Lung (tissue), 12 donors: Measurements from ENCODE around the gene SLC5A12. TPM values are rescaled to one million over a fixed set of nuclear protein-coding genes. Genes with fewer than 3 reads are reported as not detected.
A peak's percentile ranks its signal among the peaks of the same experiment; 100 is the strongest.

ENCODE experiments used
- ATAC-seq: fragments of 200-7000 bp; cut with Tn5 transposase; one replicate; pipeline ENCODE4 v1.9.1; 2020; ENCODE audit warnings: moderate number of reproducible peaks; ENCODE audit not compliant: insufficient read depth, low FRiP score
- DNase-seq, 3 donors: peaks; one replicate each; pipeline ENCODE4 v3.0.0-alpha.2; 2013 to 2017
- H3K27ac ChIP-seq, 2 donors: one replicate each; pipeline ENCODE4 v1.5.1; 2013; ENCODE audit warnings: mild to moderate bottlenecking in 2 of 2, moderate library complexity in 2 of 2, control low read depth in 1 of 2, inconsistent platforms in 1 of 2, low read depth in 1 of 2, low read length in 1 of 2
- H3K27me3 ChIP-seq, 3 donors: one replicate each; pipeline ENCODE4 v1.5.1; 2013; ENCODE audit warnings: low read length in 2 of 3; ENCODE audit not compliant: control insufficient read depth in 3 of 3, insufficient read depth in 3 of 3
- H3K36me3 ChIP-seq, 4 donors: one replicate each; pipeline ENCODE4 v1.5.1; 2013; ENCODE audit warnings: low read length in 4 of 4, mild to moderate bottlenecking in 1 of 4, moderate library complexity in 1 of 4; ENCODE audit not compliant: control insufficient read depth in 4 of 4, insufficient read depth in 4 of 4
- H3K4me1 ChIP-seq, 5 donors: one replicate each; pipeline ENCODE4 v1.5.1; 2013; ENCODE audit warnings: low read length in 5 of 5, mild to moderate bottlenecking in 2 of 5, moderate library complexity in 1 of 5; ENCODE audit not compliant: control insufficient read depth in 5 of 5, insufficient read depth in 5 of 5
- H3K4me3 ChIP-seq: one replicate; pipeline ENCODE4 v1.5.1; 2013; ENCODE audit warnings: mild to moderate bottlenecking, control low read depth, moderate library complexity
- H3K9ac ChIP-seq, 2 donors: one replicate each; pipeline ENCODE4 v1.5.1; 2013; ENCODE audit warnings: low read length in 2 of 2, control low read depth in 1 of 2; ENCODE audit not compliant: insufficient read depth in 1 of 2
- H3K9me3 ChIP-seq, 4 donors: one replicate each; pipeline ENCODE4 v1.5.1; 2013; ENCODE audit warnings: low read length in 3 of 4, mild to moderate bottlenecking in 1 of 4, moderate library complexity in 1 of 4; ENCODE audit not compliant: control insufficient read depth in 4 of 4, insufficient read depth in 3 of 4
- WGBS, 2 donors: extraction: QIAGEN DNeasy Blood & Tissue Kit; methylation state at CpG; one replicate each; pipeline ENCODE4 v1.1.7; 2013; 5-methylcytosine and 5-hydroxymethylcytosine counted together
- polyA plus RNA-seq, 2 donors: library from polyadenylated mRNA; stranded (reverse); fragments of 200-250 nt; gene quantifications; one replicate each; pipeline ENCODE4 v1.2.1, GENCODE V29; 2013
- total RNA-seq, 2 donors: library from RNA; depleted of rRNA in 1 of 2; stranded (reverse); fragments of >200 nt in 1 of 2; gene quantifications; one replicate each; pipeline ENCODE4 v1.2.1, GENCODE V29; 2014 to 2021
- TF ChIP-seq, protein P1 (sequence below): IDR thresholded peaks from 2 replicates; pipeline ENCODE4 v1.5.1; 2012; ENCODE audit warnings: mild to moderate bottlenecking; ENCODE audit errors: control extremely low read depth, extremely low read depth
- donor health status: control.
- donor health status: control.
- donor health status: Bipolar disorder and iron deficiency.
- donor health status: healthy.
- donor health status: DM: yes; HTN: yes; CAD: no.

The SLC5A12 gene
- total and polyA plus RNA-seq, 4 donors = 0.06 TPM; not detected in 3

DNA sequence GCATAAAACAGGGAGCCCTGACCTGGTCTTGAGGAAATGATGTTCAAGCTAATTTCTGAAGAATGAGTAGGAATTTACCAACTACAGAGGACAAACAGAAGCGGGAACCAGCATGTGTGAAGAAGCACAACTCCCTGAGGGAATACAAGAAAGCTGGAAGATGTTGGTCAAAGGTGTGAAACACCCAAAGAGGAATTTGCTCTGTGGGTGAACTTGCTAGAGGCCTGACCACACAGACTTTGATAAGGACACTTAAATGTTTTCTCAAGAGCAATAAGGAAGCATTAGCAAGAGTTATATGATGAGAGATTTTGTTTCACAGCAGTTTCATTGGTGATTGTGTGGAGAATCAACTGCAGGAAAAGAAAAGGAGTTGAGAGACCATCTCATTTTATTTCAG, 17.6 kb downstream of the SLC5A12 start:
- WGBS, 2 donors = 61 to 79% methylated on average over 1 of the region's 1 CpG

DNA sequence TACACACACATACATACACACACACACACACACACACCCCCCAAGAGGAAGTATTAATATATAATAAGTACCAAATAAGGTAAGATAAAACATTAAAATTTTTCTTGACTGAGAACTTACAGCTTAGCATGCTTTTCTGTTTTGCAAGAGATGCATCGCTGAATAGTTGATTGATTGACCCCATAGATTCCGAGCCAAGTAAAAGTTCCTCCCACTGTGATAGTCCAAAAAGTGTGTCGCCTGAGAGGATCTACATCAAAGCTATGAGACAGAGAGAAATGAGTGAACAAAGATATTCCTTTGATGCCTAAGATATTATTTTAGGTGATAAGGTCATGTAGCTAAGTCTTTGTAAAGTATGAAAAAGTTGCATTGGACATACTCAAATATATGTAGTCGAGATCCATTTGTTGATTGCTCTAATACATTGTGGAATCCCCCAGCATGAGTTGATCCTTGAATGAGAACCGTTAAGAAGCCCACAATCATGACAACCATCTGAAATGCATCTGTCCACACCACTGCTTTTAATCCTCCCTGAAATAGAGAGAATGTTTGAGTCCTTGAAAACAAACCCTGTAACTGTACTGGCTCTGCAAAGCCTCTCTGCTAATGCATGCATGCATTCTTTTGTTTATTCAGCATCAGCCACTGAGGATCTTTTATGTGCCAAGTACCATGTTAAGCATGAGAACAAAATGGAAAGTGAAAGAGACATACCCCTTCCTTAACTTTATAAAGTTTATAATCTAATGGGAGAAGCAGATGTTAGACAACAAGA, 18.3 kb downstream of the SLC5A12 start:
- ATAC-seq (no peak), DNase-seq (peak; percentile 53 to 92 (median 90))

More for the DNA sequence above, 17.6 kb downstream of the SLC5A12 start:
- DNase-seq (no peak), ATAC-seq (peak; percentile 34)
- H3K27ac ChIP-seq = no peak overlapping the region
- H3K4me3 ChIP-seq = no peak overlapping the region
- no peaks in the 10 kb centered on the region for H3K9me3 ChIP-seq
- TF ChIP-seq, protein P1, sequence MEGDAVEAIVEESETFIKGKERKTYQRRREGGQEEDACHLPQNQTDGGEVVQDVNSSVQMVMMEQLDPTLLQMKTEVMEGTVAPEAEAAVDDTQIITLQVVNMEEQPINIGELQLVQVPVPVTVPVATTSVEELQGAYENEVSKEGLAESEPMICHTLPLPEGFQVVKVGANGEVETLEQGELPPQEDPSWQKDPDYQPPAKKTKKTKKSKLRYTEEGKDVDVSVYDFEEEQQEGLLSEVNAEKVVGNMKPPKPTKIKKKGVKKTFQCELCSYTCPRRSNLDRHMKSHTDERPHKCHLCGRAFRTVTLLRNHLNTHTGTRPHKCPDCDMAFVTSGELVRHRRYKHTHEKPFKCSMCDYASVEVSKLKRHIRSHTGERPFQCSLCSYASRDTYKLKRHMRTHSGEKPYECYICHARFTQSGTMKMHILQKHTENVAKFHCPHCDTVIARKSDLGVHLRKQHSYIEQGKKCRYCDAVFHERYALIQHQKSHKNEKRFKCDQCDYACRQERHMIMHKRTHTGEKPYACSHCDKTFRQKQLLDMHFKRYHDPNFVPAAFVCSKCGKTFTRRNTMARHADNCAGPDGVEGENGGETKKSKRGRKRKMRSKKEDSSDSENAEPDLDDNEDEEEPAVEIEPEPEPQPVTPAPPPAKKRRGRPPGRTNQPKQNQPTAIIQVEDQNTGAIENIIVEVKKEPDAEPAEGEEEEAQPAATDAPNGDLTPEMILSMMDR = no peak
- peaks cover 0 to 32% (median 6%) of the 10 kb centered on the region in 5 donors for H3K4me1 ChIP-seq
- no peaks in the 10 kb centered on the region for H3K36me3 ChIP-seq
- no peak overlapping the region for H3K9ac ChIP-seq
- no peaks in the 10 kb centered on the region for H3K27me3 ChIP-seq

DNA sequence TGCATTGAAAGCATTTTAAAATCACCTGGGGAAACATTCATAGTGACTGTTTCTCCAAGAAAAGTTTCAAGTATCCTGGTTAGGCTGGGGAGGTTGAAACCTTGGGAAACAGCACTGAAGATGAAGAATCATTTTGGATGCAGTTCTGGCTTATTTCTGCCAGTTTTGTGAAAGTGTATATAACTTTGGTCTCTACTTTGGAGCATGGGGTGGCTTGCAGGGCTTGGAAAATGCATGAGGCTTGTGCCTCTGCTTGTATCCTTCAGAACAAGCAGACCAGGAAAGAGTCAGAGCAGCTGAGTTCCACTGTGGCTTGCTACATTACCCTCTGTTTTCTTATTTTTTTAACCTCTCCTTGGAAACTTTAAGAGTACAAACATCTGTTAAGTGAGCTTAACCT, 19.5 kb downstream of the SLC5A12 start:
- H3K9ac ChIP-seq = no peak overlapping the region
- H3K36me3 ChIP-seq = no peaks in the 10 kb centered on the region
- H3K9me3 ChIP-seq = no peaks in the 10 kb centered on the region
- no peak for ATAC-seq
- H3K4me1 ChIP-seq = peaks cover 0 to 27% (median 6%) of the 10 kb centered on the region in 5 donors
- DNase-seq = peak in 2 of 3 donors; percentile 50 to 52
- H3K27me3 ChIP-seq = no peaks in the 10 kb centered on the region
- TF ChIP-seq, protein P1 = no peak
- no peak overlapping the region for H3K4me3 ChIP-seq
- H3K27ac ChIP-seq = no peak overlapping the region

More for the DNA sequence above, 18.3 kb downstream of the SLC5A12 start:
- Histone ChIP-seq H3K27ac (no peak overlapping the region), H3K27me3 (no peaks in the 10 kb centered on the region), H3K4me1 (peaks cover 0 to 27% (median 6%) of the 10 kb centered on the region in 5 donors), H3K36me3 (no peaks in the 10 kb centered on the region), H3K4me3 (no peak overlapping the region), H3K9ac (no peak overlapping the region), H3K9me3 (no peaks in the 10 kb centered on the region)
- TF ChIP-seq, protein P1 = no peak
- 66 to 77% methylated on average over 5 of the region's 5 CpGs for WGBS, 2 donors
